KMS-11 (cell line): ENCODE results near the gene ACVR2B.

Experiments used
- H2AFZ ChIP-seq: fragments of 200-600 bp; sonication (generic); 2 replicates; pipeline ENCODE4 v1.6.1; 2016; ENCODE audit warnings: antibody characterized with exemption, mixed run types, low read depth
- H3K27ac ChIP-seq: fragments of 200-600 bp; sonication (generic); 2 replicates; pipeline ENCODE4 v1.6.1; 2016; ENCODE audit warnings: mild to moderate bottlenecking, mixed run types
- H3K27me3 ChIP-seq: fragments of 200-600 bp; sonication (generic); 2 replicates; pipeline ENCODE4 v1.6.1; 2017; ENCODE audit warnings: mild to moderate bottlenecking, low read depth, mixed run types, moderate library complexity; ENCODE audit not compliant: insufficient read depth
- H3K36me3 ChIP-seq: fragments of 200-600 bp; sonication (generic); 2 replicates; pipeline ENCODE4 v1.6.1; 2017; ENCODE audit warnings: mild to moderate bottlenecking, mixed run types; ENCODE audit not compliant: insufficient read depth
- H3K4me1 ChIP-seq: fragments of 200-600 bp; sonication (generic); 2 replicates; pipeline ENCODE4 v1.6.1; 2016; ENCODE audit warnings: mild to moderate bottlenecking, low read depth, mixed run types; ENCODE audit not compliant: poor library complexity, severe bottlenecking
- H3K4me2 ChIP-seq: fragments of 200-600 bp; sonication (generic); 2 replicates; pipeline ENCODE4 v1.7.0; 2016; ENCODE audit warnings: mild to moderate bottlenecking, mixed run types
- H3K4me3 ChIP-seq: fragments of 200-600 bp; sonication (generic); IDR thresholded peaks from 2 replicates; pipeline ENCODE4 v1.6.1; 2017; ENCODE audit warnings: low read depth, low read length, mixed read lengths; ENCODE audit not compliant: insufficient read depth
- H3K79me2 ChIP-seq: fragments of 200-600 bp; sonication (generic); 2 replicates; pipeline ENCODE4 v1.6.1; 2016; ENCODE audit warnings: low read depth, mixed run types; ENCODE audit not compliant: insufficient read depth
- H3K9ac ChIP-seq: fragments of 200-600 bp; sonication (generic); 2 replicates; pipeline ENCODE4 v1.6.1; 2016; ENCODE audit warnings: mild to moderate bottlenecking, mixed run types
- H4K20me1 ChIP-seq: fragments of 200-600 bp; sonication (generic); 2 replicates; pipeline ENCODE4 v1.6.1; 2016; ENCODE audit warnings: mild to moderate bottlenecking, mixed run types; ENCODE audit not compliant: insufficient read depth
- TF ChIP-seq, protein P1 (sequence below): fragments of 200-600 bp; sonication (generic); conservative IDR thresholded peaks from 2 replicates; pipeline ENCODE4 v1.6.1; 2017; ENCODE audit warnings: low read depth, mild to moderate bottlenecking, antibody characterized with exemption, low read length, moderate library complexity, mixed read lengths

ACVR2B gene

DNA sequence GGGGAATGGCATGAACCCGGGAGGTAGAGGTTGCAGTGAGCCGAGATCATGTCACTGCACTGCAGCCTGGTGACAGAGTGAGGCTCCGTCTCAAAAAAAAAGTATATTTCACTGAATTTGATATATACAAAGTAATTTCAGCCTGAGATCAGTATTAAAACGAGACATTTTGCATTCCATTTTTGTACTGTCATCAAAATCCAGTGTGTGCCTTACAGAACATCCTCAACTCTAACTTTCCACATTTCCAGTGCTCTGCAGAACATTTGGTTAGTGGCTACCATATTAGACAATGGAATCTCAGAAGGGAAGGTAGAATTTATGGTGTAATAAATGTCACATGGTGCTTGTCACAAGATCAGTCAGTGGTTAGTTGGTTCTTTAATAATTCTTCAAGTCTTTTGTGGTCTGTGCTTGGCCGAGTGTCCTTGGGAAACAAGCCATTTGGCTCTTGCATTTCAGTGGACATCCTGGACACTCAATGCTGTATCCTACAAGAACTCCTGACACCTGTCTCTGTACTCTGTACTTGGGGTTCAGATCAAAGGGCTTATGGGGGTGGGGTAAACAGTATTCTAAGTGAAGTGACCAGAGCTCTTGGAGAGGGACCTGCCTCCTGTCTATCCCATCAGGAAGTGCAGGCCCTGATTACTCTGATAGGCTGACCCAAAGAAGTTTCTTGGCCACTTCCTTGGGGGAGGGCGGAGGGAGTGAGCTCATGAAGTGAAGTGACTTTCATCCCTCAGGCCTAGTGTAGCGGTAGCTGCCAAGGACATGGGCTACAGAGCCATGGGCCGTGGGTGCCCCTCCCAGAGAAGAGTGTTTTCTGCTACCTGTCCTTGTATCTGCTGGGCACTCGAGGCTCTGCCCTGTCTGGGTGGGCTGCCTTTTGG lies 3.7 kb downstream of the ACVR2B start:
- Histone ChIP-seq H3K4me3 (no peak overlapping the region), H3K36me3 (no peaks in the 10 kb centered on the region), H3K4me2 (no peak overlapping the region), H2AFZ (no peak overlapping the region), H4K20me1 (no peaks in the 10 kb centered on the region), H3K79me2 (no peaks in the 10 kb centered on the region), H3K9ac (no peak overlapping the region), H3K27me3 (no peaks in the 10 kb centered on the region), H3K27ac (no peak overlapping the region), H3K4me1 (peaks cover 3% of the 10 kb centered on the region)
- TF ChIP-seq, protein P1, sequence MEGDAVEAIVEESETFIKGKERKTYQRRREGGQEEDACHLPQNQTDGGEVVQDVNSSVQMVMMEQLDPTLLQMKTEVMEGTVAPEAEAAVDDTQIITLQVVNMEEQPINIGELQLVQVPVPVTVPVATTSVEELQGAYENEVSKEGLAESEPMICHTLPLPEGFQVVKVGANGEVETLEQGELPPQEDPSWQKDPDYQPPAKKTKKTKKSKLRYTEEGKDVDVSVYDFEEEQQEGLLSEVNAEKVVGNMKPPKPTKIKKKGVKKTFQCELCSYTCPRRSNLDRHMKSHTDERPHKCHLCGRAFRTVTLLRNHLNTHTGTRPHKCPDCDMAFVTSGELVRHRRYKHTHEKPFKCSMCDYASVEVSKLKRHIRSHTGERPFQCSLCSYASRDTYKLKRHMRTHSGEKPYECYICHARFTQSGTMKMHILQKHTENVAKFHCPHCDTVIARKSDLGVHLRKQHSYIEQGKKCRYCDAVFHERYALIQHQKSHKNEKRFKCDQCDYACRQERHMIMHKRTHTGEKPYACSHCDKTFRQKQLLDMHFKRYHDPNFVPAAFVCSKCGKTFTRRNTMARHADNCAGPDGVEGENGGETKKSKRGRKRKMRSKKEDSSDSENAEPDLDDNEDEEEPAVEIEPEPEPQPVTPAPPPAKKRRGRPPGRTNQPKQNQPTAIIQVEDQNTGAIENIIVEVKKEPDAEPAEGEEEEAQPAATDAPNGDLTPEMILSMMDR: no peak

DNA sequence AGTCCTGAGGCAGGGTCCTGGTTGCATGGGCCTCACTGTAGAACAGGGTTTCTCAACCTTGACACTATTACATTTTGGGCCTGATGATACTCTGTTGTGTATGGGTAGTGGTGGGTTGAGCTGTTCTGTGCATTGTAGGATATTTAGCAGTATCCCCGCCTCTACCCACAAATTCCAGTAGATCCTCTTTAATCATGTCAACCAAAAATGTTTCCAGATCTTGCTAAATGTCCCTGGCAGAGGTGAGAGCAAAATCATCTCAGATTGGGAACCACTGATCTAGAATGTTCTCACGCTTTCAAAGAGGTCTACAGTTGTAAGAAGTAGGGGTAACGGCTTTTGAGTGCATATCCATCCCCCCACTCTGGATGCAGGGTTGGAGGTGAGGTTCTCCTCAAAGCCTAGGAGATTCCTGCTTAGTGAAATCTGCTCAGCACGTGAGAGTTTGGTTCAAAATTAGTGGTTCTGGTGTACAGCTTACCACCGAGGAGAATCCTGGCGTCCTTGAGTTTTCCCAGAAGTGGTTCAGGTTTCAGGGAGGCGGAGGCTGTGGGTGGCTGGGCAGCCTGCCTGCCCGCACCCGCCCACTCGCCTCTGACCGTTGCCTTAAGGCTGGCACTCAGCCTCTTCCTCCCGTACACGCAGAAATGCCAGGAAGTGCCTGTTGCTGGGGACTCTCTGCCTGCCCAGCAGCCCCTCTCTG lies 5.3 kb downstream of the ACVR2B start:
- Histone ChIP-seq H3K79me2 (no peaks in the 10 kb centered on the region), H3K4me2 (no peak overlapping the region), H3K4me3 (no peak overlapping the region), H3K36me3 (no peaks in the 10 kb centered on the region), H3K27ac (no peak overlapping the region), H3K9ac (no peak overlapping the region), H3K27me3 (no peaks in the 10 kb centered on the region), H3K4me1 (no peaks in the 10 kb centered on the region), H2AFZ (no peak overlapping the region), H4K20me1 (no peaks in the 10 kb centered on the region)
- TF ChIP-seq, protein P1: no peak

DNA sequence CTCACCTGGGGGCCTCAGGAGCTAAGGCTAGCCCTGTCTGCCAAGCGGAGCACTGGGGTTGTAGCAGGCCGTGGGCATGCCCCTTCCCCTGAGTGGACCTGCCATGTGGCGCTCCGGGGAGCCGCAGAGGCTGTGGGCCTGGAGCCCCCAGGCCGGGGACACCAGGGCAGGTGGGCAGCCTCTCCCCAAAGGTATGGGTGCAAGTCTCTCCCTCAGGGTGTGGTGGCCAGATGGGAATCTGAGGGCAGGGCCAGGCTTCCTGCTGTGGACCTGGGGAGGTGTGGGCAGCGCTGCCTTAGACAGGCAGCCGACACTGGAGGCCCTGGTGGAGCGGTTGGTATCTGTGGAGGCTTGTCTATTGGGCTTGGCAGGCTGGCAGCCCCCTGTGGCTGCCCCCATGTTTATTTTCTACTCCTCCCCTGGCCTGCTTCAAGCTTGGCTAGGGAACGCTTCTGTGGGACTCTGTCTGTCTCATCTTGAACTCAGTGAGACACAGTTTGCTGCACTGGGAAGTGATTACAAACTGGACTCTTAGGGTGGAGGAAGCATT lies 5.9 kb downstream of the ACVR2B start:
- no peaks in the 10 kb centered on the region for H3K36me3 ChIP-seq
- H3K4me1 ChIP-seq: no peaks in the 10 kb centered on the region
- TF ChIP-seq, protein P1: no peak
- H3K79me2 ChIP-seq: no peaks in the 10 kb centered on the region
- H3K27me3 ChIP-seq: no peaks in the 10 kb centered on the region
- H3K4me3 ChIP-seq: no peak overlapping the region
- no peak overlapping the region for H3K9ac ChIP-seq
- H3K4me2 ChIP-seq: no peak overlapping the region
- H2AFZ ChIP-seq: no peak overlapping the region
- H4K20me1 ChIP-seq: no peaks in the 10 kb centered on the region
- H3K27ac ChIP-seq: no peak overlapping the region

DNA sequence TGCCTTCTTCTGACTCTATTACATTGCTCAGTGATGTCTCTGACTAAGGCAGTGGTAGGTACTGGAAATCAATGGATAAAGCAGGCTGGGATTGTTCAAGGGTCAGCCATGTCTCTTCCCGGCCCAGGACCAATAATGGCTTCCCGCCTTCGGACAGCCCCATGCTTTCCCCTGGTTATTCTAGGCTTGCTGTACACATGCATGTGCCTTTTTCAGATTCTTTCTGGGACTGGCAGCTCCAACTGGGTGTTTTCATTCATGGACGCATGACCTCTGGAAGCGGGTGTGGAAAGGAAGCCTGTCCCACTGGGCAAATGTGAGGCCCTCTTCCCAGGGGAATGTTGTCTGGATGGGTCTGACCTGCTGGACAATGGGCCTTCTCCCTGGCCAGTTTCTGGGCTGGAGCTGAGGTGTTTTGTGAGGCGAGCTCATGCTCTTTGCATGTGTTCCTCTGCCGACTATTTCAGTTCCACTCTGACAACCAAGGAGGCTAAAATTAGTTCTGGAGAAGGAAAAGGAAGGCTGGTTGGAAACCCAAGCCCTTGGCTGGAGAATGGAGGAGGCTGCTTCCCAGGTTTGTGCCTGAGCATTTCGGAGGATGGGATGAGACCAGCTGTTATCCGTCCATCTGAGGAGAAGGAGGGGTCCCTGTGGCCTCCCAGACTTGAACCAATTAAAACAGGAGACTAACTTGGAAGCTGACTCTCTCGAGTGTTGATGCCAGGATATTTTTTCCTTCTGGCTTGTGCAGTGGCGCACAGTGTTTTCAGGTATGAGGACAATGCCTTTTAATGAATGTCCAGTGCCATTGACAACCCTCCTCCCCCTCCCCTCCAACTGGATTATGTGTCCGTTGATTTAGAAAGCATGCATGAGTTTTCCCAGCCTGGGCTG lies 6.9 kb downstream of the ACVR2B start:
- Histone ChIP-seq H3K4me1 (no peaks in the 10 kb centered on the region), H3K27me3 (no peaks in the 10 kb centered on the region), H4K20me1 (no peaks in the 10 kb centered on the region), H3K36me3 (no peaks in the 10 kb centered on the region), H3K9ac (no peak overlapping the region), H3K27ac (no peak overlapping the region), H3K4me2 (no peak overlapping the region), H3K4me3 (no peak overlapping the region), H3K79me2 (no peaks in the 10 kb centered on the region), H2AFZ (no peak overlapping the region)
- TF ChIP-seq, protein P1: no peak
